8988T (cell line): Measurements from ENCODE around the gene CBLL1.

Experiments used
- DNase-seq: peaks from one replicate; pipeline ENCODE4 v3.0.0; 2011

CBLL1 gene

GRCh38 chr7:107744345-107744750 lies 406 bp downstream of the CBLL1 start:
- no peak for DNase-seq

GRCh38 chr7:107746006-107746405 lies 2.1 kb downstream of the CBLL1 start:
- no peak for DNase-seq

DNA sequence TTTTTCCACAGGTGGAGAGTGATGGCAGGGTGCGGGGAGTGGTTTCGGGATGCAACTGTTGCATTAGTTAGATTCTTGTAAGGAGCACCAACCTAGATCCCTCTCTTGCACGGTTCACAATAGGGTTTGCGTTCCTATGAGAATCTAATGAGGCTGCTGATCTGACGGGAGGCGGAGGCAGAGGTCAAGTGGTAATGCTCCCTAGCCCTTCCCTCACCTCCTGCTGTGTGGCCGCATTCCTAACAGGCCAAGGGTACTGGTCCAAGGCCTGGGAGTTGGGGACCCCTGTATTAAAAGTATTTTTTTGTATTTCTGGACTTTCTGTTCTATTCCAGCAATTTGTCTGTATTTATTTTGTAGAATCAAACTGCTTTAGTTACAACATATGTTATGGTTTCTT lies 7.2 kb downstream of the CBLL1 start:
- DNase-seq: no peak

DNA sequence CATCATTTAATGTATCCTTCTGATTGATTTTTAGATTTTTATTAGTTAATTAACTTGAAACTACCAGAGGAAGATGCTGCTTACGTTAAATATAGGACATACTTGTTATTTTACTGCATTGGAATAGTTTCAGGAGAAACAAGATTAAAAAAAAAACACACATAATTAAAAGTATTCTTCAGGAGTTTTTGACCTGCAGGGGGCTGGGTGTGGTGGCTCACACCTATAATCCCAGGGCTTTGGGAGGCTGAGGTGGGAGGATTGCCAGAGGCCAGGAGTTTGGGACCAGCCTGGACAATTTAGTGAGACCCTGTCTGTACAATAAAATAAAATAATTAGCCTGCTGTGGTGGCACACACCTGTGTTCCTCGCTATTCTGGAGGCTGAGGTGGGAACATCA lies 10.7 kb downstream of the CBLL1 start:
- DNase-seq: no peak

- no peak for DNase-seq
Observed at GRCh38 chr7:107758667-107759066, 14.7 kb downstream of the CBLL1 start.

DNA sequence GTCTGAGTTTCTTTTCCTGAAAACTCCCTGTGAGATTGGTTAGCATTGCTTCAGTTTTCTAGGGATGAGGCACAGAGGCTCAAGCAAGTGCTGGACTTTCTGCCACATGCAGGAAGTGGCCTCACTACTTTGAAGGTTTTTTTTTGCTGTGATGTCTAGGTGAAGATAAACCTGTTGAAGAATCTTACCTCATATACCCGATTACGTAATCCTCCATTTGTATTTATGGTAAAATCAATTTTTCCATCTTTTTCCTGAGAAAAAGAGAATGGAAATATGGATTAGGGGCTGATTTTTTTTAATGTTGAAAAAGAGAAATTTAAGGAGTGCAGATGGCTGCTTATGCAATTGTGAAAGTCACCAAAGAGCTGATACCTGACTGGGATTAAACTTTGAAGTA lies 23.4 kb downstream of the CBLL1 start:
- no peak for DNase-seq

DNA sequence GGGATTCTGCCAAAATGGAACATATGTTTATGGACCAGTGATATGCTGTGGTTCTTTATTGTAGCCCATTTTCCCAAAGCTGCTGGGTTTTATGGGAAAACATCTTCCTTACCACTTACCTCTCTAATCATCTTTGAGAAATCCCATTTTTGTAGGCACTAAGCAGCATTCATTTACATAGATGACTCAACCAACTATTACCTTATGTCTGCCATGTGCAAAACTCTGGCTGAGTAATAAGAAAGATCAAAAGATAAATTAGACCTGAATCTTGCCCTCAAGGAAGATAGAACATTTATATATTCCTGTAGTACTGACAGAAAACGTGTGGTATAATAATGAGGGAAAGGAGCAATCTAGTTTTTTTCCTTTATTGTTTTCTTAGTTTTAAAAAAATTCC lies 24.3 kb downstream of the CBLL1 start:
- no peak for DNase-seq

- DNase-seq: no peak
Observed at GRCh38 chr7:107773027-107773426, 29.1 kb downstream of the CBLL1 start.

GRCh38 chr7:107777702-107778101 lies 33.8 kb downstream of the CBLL1 start:
- no peak for DNase-seq

GRCh38 chr7:107778283-107778682 lies 34.3 kb downstream of the CBLL1 start:
- no peak for DNase-seq

- DNase-seq: no peak
Observed at GRCh38 chr7:107779647-107780099, 35.7 kb downstream of the CBLL1 start.

- DNase-seq: no peak
Observed at GRCh38 chr7:107782374-107782773, 38.4 kb downstream of the CBLL1 start.

- DNase-seq: no peak
Observed at GRCh38 chr7:107783648-107784047, 39.7 kb downstream of the CBLL1 start.

- no peak for DNase-seq
Observed at GRCh38 chr7:107785170-107785569, 41.2 kb downstream of the CBLL1 start.

DNA sequence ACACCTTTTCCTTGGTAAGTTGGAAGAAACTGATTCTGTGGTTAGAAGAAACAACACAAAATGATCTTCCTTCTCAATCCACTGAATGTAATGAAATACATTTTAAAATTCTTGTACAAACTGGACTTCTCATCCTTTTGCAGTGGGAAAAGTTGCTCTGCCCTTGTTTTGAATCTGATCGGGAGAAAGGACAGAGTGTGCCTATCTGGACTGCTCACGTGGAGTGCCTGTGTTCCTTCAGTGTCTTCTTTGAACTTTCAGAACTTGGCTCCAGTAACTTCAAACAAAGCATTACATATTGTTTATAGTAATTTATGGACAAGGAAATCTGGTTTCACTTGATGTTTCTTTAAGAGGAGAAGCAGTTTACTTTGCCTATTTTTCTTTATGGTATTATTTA lies 42.0 kb downstream of the CBLL1 start:
- no peak for DNase-seq

DNA sequence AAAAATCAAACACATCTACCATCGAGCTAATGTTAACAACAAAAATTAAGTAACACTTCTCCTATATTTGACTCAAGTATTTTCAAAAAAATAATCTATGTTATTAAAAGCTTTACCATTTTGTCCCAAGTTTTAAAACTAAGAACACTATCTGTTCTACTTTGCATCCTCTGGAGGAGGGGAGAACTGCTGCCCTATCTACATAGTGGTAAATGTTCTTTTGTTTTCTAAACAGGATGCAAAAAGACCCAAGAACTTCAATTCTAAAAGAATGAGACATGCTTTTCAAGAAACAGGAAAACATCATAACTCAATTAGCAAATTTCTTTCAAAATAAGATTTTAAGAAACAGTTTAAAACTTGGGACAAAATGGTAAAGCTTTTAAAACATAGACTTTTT lies 44.3 kb downstream of the CBLL1 start:
- no peak for DNase-seq

DNA sequence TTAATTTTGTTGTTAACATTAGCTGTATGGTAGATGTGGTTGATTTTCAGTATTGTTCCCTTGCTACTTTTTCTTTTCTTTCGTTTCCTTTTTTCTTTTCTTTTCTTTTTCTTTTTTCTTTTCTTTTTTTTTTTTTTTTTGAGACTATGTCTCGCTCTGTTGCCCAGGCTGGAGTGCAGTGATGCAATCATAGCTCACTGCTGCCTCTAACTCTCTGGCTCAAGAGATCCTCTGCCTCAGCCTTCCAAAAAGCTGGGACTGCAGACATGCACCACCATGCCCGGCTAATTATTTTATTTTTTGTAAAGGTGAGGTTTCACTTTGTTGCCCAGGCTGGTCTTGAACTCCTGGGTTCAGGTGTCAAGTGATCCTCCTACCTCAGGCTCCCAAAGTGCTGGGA lies 44.7 kb downstream of the CBLL1 start:
- DNase-seq: no peak

DNA sequence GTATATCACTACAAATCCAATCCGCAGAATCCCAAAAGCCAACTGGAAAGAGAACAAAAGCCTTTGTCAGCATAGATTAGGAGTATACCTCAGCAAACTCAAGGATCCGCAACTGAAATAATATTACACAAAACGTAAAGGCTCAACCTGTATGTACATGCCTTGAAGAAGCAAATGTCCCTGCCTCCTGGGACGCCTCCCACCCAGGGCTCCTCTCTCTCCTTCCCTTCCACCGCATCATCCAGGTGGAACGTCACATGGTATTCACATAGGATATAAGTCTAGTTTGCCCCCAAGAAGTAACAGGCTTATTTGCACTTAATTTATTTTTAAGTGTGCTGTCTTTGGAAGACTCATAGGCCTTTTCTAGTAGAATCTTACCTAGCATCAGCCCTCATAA lies 45.7 kb downstream of the CBLL1 start:
- DNase-seq: no peak

DNA sequence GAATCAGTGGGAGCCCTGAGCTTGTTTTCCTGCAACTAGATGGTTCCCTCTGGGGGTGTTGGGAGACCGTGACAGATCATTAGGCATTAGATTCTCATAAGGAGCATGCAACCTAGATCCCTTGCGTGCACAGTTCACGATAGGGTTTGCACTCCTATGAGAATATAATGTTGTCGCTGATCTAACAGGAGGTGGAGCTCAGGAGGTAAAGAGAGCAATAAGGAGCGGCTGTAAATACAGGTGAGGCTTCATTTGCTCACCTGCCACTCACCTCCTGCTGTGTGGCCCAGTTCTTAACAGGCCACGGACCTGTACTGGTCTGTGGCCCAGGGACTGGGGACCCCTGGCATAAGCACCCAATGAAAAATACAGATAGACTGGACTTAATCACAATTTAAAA lies 48.4 kb downstream of the CBLL1 start:
- DNase-seq: no peak

GRCh38 chr7:107799647-107800264 lies 55.8 kb downstream of the CBLL1 start:
- DNase-seq: no peak

DNA sequence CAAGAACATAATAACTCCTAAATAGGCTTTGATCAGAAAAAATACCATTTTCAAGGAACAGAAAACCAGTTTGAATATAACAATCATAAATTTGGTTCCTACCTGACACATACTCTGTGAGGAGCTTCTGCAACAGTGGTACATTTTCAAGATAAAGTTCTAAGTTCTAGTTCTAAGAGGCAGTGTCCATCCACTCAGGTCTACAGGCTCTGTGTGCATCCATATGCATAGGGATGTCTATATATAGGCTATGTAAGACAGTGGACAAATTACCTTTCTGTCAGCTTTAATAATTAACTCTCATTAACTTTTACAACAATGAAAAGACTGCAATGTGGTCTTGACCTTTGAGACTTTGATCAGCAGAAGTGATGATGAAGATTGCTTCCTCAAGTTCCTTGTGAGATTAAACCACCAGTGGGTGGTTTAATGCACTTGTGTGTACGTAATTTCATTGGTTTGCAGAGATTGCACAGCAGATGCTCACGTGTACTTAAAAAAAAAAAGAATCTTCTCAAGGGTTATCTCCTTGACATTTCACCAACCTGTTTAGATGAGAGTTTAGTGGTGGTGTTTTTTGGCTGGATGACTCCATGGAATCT lies 59.2 kb downstream of the CBLL1 start, which contains the start of gene SLC26A3:
Gene SLC26A3 (minus strand): TSS at position 215 of the 602 bp plus-strand sequence. CDS start 8,714 bp downstream, outside the sequence.
- no peak for DNase-seq

GRCh38 chr7:107809179-107809578 lies 65.2 kb downstream of the CBLL1 start:
- no peak for DNase-seq

GRCh38 chr7:107810626-107811025 lies 66.7 kb downstream of the CBLL1 start:
- no peak for DNase-seq
